Esophagus muscularis mucosa (tissue), 2 donors: ENCODE results near the gene LMLN.

Experiments
- EP300 ChIP-seq: sonication (generic); formaldehyde crosslinking; IDR thresholded peaks from one replicate; pipeline ENCODE4 v1.6.1; 2017; ENCODE audit warnings: antibody characterized with exemption
- POLR2A ChIP-seq: fragments of 450-650 bp; IDR thresholded peaks from one replicate; pipeline ENCODE4 v1.6.1; 2017; ENCODE audit warnings: antibody characterized with exemption, moderate library complexity, mild to moderate bottlenecking, low read depth

- no peak for TF ChIP-seq EP300
- no peak for TF ChIP-seq POLR2A
Measured at GRCh38 chr3:197997936-197998335, 37.9 kb downstream of the LMLN start.
